Fibroblast of villous mesenchyme (primary cell): ENCODE data around the gene TRANK1. TPM values are rescaled to one million over a fixed set of nuclear protein-coding genes. Genes with fewer than 3 reads are reported as not detected.
"Not testable (repeated sequence)": the region's sequence is repeated elsewhere in the genome, so short reads cannot be mapped to it uniquely, and the experiment has no call there.

Experiments used
- DNase-seq: peaks from one replicate; pipeline ENCODE4 v3.0.0-alpha.2; 2010; ENCODE audit warnings: low read depth
- H3K4me3 ChIP-seq: 2 replicates; pipeline ENCODE4 v1.5.1; 2011; ENCODE audit warnings: low read depth, mild to moderate bottlenecking, low read length
- total RNA-seq: library from RNA; depleted of rRNA; stranded (reverse); fragments of >200 nt; gene quantifications from 2 replicates; pipeline ENCODE4 v1.2.3, GENCODE V29; 2012
- TF ChIP-seq, protein P1 (sequence below): IDR thresholded peaks from 2 replicates; pipeline ENCODE4 v1.5.1; 2012; ENCODE audit warnings: low read depth, mild to moderate bottlenecking, low read length; ENCODE audit not compliant: insufficient read depth

The TRANK1 gene
- total RNA-seq, 1 donor = 13.4 TPM

DNA sequence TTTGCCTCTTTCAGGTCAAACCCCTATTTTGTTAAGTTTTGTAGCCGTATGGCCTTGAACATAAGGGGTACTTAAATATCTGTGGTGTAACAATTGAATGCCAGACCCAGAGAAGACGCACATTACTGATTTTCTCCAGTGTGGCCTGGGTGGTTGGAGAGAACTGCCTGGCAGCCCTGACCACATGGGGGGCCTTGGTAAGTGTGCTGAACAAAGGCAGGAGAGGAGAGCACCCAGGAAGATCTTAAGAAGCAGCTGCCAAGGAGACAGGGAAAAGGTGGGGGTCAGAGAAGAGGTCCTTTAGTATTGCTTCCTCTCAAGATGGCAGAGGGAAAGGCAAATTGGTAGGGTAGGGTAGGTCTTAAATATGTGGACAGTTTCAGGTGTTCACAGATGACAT is 35.7 kb downstream of the TRANK1 start:
- no peak for DNase-seq
- H3K4me3 ChIP-seq = no peak overlapping the region
- TF ChIP-seq, protein P1, sequence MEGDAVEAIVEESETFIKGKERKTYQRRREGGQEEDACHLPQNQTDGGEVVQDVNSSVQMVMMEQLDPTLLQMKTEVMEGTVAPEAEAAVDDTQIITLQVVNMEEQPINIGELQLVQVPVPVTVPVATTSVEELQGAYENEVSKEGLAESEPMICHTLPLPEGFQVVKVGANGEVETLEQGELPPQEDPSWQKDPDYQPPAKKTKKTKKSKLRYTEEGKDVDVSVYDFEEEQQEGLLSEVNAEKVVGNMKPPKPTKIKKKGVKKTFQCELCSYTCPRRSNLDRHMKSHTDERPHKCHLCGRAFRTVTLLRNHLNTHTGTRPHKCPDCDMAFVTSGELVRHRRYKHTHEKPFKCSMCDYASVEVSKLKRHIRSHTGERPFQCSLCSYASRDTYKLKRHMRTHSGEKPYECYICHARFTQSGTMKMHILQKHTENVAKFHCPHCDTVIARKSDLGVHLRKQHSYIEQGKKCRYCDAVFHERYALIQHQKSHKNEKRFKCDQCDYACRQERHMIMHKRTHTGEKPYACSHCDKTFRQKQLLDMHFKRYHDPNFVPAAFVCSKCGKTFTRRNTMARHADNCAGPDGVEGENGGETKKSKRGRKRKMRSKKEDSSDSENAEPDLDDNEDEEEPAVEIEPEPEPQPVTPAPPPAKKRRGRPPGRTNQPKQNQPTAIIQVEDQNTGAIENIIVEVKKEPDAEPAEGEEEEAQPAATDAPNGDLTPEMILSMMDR = no peak

DNA sequence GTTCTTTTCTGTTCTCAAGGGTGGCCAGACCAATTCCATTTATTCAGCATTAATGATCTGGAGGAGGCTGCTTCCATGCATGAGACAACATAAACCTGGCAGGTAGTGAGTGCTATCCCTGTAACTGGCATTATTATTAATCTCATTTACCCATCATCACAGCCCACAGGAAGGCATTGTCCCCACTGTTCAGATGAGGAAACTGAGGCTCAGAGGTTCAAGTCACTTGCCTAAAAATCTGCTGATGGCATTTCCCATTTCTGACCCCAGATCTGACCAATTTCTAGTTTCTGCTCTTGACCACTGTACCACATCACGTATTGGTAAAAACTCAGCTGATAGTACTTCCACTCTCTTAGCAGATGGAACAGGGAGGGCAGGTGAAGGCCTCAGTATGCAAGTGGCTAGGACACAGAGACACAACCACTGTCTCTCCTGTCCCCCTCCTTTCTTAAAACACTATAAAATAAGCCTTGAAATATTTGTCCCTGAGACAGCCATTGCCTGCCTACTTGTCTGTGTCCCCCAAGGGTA is 36.1 kb downstream of the TRANK1 start:
- DNase-seq = no peak

DNA sequence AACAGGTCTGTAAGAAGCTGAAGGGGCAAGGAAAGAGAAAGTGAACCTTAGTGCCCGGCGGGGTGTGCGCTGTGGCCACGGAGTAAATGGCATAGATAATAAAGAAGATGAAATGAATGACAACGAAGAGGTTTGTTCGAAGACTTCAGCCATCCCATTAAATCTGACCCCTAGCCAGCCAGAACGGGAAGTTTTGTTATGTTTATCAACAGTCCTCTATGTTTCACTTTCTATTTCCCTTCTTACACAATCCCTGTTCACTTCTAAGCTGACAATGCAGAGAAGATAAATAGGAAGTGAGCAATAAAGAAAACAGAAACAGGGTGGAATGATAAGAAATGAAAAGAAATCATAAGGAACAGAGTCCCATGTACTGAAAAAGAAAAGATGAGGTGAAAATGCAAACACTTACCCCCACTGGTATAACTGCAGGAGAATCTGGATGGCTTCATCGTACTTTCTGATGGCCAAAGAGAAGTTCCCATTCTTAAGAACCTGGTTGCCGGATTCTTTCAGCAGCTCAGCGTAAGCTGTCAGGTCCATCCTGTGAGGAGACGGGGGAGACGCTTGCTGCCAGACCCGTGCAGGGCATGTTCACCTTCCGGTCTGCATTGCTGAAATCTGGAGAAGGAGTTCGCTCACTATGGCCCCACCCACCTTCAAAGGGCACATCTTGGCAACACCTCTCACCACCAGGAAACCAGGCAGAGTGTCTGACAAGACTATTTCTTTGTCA is 36.8 kb downstream of the TRANK1 start:
- TF ChIP-seq, protein P1 = no peak
- DNase-seq = peak; percentile 93
- H3K4me3 ChIP-seq = peak overlapping the region; percentile 63

More for the DNA sequence above, 36.1 kb downstream of the TRANK1 start:
- TF ChIP-seq, protein P1 = no peak
- H3K4me3 ChIP-seq = peak overlapping the region; percentile 63

DNA sequence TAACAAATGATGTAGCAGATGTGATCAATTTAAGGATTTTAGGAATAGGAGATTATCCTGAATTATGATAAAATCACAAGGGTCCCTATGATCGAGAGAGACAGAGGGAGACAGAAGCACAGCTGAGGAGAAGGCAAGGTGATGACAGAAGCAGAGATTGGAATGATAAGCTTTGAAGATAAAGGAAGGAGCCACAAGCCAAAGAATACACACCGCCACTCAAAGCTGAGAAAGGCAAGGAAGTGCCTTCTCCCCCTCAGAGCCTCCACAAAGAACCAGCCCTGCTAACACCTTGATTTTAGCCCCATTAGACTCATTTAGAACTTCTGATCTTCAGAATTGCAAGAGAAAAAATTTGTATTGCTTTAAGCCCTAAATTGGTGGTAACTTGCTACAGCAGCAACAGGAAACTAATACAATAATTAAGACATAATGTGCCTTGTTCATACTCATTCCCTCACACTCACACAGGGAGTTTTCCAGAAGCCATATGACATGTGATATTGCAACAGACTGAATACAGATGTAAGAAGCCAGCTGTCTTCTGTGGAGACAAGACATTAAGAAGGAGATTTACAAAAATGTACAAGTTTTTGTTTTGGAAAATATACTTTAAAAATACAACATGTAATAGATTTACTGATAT is 38.2 kb downstream of the TRANK1 start:
- no peak overlapping the region for H3K4me3 ChIP-seq
- DNase-seq = peak; percentile 89
- TF ChIP-seq, protein P1 = no peak

DNA sequence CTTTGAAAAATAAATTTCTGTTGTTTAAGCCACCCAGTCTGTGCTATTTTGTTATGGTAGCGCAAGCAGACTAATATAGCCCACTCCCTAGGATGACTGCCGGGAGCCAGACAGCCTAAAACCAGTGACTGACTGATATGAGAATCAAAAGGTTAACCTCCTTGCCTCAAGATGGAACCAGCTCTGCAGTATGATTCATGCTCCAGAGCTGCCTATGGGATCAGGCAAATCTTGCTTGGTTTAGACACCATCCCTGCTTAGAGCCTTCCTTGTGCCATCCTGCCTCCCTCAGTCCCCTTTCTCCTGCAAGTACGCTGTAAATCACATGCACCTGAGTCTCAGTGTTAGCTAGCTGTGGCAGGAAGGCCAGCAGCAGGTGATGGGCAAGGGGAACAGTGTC is 39.3 kb downstream of the TRANK1 start:
- H3K4me3 ChIP-seq = no peak overlapping the region
- DNase-seq = no peak
- TF ChIP-seq, protein P1 = no peak

DNA sequence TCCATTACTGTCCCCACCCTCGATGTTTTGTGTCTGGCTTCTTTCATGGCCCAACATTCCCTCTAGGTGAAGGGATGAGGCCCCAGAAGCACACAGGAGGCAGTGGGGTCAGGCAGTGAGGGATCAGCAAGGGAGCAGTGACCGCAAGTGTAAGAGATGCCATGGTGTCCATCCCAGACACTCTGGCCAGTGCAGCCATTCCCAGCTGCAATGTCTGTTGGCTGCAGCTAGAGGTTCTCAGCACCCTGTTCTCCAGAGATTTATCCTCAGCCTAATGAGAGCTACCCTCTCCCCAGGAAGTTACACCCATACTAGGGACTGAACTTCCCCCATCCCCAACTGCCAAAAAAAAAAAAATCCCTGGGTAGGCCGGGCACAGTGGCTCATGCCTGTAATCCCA is 40.2 kb downstream of the TRANK1 start:
- TF ChIP-seq, protein P1 = peak; percentile 80
- peak; percentile 56 for DNase-seq
- H3K4me3 ChIP-seq = no peak overlapping the region

DNA sequence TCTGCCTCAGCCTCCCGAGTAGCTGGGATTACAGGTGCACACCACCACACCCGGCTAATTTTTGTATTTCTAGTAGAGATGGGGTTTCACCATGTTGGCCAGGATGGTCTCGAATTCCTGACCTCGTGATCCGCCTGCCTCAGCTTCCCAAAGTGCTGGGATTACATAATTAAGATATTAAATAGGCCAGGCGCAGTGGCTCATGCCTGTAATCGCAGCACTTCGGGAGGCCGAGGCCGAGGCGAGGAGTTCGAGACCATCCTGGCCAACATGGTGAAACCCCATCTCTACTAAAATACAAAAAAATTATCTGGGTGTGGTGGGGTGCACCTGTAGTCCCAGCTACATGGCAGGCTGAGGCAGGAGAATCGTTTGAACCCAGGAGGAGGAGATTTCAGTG is 40.8 kb downstream of the TRANK1 start:
- not testable (repeated sequence) for DNase-seq, H3K4me3 ChIP-seq
